Occipital lobe (tissue), 3 donors: ENCODE measurements around the gene PAN2. TPM values are rescaled to one million over a fixed set of nuclear protein-coding genes. Genes with fewer than 3 reads are reported as not detected.
"Not testable (repeated sequence)": the region's sequence is repeated elsewhere in the genome, so short reads cannot be mapped to it uniquely, and the experiment has no call there.

Experiments used
- DNase-seq: peaks from one replicate; lab custom pipeline; 2025; lab: John Stamatoyannopoulos, UW
- small RNA-seq: library from RNA; depleted of rRNA; stranded (forward); fragments of <200 nt; gene quantifications from one replicate; pipeline ENCODE3, GENCODE V24; 2014
- total RNA-seq: library from RNA; depleted of rRNA; stranded (reverse); fragments of >200 nt; gene quantifications from one replicate; pipeline ENCODE4 v1.2.3, GENCODE V29; 2014

PAN2 gene
- total RNA-seq, 1 donor from 2014 or later = 29.9 TPM

- not testable (repeated sequence) for DNase-seq
Observed at GRCh38 chr12:56272468-56272867, 61.3 kb downstream of the PAN2 start.

GRCh38 chr12:56271031-56271430 lies 62.8 kb downstream of the PAN2 start:
- no peak for DNase-seq

GRCh38 chr12:56267443-56268071 lies 66.2 kb downstream of the PAN2 start:
- DNase-seq = no peak

GRCh38 chr12:56266693-56267442 lies 66.9 kb downstream of the PAN2 start, which contains the start of gene COQ10A:
Gene COQ10A, plus strand, starts transcription at chr12:56266942. Its CDS starts 177 bp downstream, at chr12:56267119.
- peak; percentile 86 for DNase-seq

Small RNA genes within 50 kb of the gene (small RNA-seq; reads per million reads assigned to genes)
- not detected for gene RNU7-40P

Other genes with a start within 250 kb of the PAN2 start
- gene PA2G4, start 229.4 kb downstream of the PAN2 start, total RNA-seq = 64.9 TPM
- 1,070 TPM for gene RPL41, start 217.4 kb downstream of the PAN2 start, total RNA-seq
- 10.6 TPM for gene ZC3H10, start 215.7 kb downstream of the PAN2 start, total RNA-seq
- 21.8 TPM for gene ESYT1, start 205.7 kb downstream of the PAN2 start, total RNA-seq
- 77.0 TPM for gene MYL6B, start 181.4 kb downstream of the PAN2 start, total RNA-seq
- 417 TPM for gene MYL6, start 175.6 kb downstream of the PAN2 start, total RNA-seq
- gene SMARCC2, start 144.5 kb downstream of the PAN2 start, total RNA-seq = 80.6 TPM
- gene RNF41, start 112.1 kb downstream of the PAN2 start, total RNA-seq = 78.1 TPM
- 20.1 TPM for gene NABP2, start 109.7 kb downstream of the PAN2 start, total RNA-seq
- gene SLC39A5, start 103.9 kb downstream of the PAN2 start, total RNA-seq = not detected
- 9.2 TPM for gene ANKRD52, start 75.6 kb downstream of the PAN2 start, total RNA-seq
- gene COQ10A, start 67.1 kb downstream of the PAN2 start, total RNA-seq = 12.9 TPM
- 90.9 TPM for gene CS, start 33.7 kb downstream of the PAN2 start, total RNA-seq
- gene CNPY2, start 18.0 kb downstream of the PAN2 start, total RNA-seq = 40.4 TPM
- not detected for gene IL23A, start 4.9 kb upstream of the PAN2 start, total RNA-seq
- gene STAT2, start 26.1 kb upstream of the PAN2 start, total RNA-seq = 84.4 TPM
- gene APOF, start 28.9 kb upstream of the PAN2 start, total RNA-seq = not detected
- 10.9 TPM for gene TIMELESS, start 115.4 kb upstream of the PAN2 start, total RNA-seq
- gene MIP, start 120.7 kb upstream of the PAN2 start, total RNA-seq = 0.62 TPM
- gene SPRYD4, start 134.6 kb upstream of the PAN2 start, total RNA-seq = 1.6 TPM
- 5.9 TPM for gene GLS2, start 154.2 kb upstream of the PAN2 start, total RNA-seq
- 3.0 TPM for gene RBMS2, start 187.8 kb upstream of the PAN2 start, total RNA-seq